Fibroblast of upper back skin (primary cell): Measurements from ENCODE around the gene CALHM4.
A peak's percentile ranks its signal among the peaks of the same experiment; 100 is the strongest.
"Not testable (repeated sequence)": the region's sequence is repeated elsewhere in the genome, so short reads cannot be mapped to it uniquely, and the experiment has no call there.

ENCODE experiments used
- DNase-seq: peaks from one replicate; pipeline ENCODE4 v3.0.0-alpha.2; 2013

The CALHM4 gene

DNA sequence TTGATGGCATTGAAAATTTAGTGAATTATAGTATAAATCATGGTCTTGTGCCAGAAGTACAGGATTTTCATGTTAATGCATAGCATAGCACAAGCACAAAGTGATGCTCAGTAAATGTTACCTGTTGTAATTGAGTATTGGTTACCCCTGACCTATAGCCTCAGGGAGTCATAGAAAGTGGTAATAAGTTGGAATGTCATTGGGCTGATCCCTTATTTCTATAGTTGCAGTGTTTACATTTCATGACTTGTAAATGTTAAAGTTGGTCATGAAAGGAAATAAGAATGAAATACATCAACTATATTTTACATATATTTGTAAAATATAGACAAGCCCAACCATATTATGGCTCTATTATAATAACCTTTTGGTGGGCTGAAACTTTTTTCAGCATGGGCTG, 24.8 kb downstream of the CALHM4 start:
- DNase-seq: no peak

DNA sequence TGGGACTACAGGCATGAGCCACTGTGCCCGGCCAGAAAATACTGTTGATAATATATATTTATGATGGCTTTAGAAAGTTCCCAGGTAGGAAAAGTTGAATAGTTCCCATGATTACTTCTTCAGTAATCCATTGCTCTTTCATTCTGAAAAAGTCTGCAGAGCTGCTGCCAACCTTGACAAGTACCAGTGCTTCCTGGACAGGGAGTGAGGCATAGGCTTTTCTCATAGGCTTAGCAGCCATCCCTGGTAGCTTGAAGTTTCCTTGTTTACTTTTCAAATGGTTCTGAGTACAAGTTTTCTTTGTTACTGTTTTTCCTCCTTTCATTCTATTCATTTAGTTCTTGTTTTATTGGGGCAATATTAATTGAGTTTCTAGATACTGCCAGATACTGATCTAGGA, 25.6 kb downstream of the CALHM4 start:
- DNase-seq: no peak

DNA sequence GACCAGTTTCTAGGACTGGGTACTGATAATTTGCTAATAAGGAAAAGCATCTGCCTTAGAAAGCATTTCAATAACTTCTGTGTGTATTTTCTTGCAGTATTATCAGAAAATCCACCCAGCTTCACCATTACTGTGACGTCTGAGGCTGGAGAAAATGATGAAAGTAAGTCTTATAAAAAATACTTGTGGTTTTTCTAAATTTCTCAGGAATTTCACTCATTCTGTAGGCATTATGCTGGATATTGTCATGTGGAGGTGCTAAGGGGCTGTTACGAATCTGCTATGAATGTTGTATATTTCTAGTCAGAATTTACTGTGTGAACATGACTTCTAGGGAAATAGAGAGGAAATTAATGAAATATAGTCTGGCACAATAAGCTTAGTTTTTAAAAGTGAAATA, 26.6 kb downstream of the CALHM4 start:
- peak; percentile 77 for DNase-seq

DNA sequence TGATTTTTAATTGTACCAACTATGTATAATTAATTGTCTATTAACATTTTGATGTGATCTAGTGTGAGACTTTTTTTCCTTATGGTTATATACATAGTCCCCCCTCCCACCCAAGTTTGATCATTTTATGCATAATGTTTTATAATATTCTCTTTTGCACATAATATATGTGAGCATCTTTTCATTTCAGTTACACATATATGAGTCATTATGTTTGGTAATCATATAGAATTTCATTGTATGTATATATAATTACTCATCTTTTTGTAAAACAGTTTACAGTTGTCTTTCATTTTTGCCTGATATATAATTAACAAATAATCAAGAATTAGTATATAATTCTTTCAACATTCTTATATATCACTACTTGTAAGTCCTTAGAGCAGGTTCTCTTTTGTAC, 32.7 kb downstream of the CALHM4 start:
- no peak for DNase-seq

DNA sequence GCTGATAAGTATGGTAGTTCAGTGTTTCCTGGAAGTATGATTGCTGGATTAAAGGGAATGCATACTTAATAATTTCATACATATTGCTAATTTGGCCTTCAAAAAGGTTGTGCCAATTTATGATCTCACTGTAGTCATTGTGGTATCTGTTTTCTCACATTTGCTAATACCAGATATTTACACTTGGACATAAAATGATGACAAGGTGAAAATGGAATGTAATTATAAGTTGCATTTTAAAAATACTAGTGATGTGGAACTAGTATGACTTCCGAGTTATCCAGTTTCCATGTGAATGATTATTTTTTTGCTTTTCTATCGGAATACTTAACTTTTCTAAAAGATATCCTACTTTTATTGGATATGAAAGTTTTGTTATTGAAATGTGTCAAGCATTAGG, 33.2 kb downstream of the CALHM4 start:
- no peak for DNase-seq

DNA sequence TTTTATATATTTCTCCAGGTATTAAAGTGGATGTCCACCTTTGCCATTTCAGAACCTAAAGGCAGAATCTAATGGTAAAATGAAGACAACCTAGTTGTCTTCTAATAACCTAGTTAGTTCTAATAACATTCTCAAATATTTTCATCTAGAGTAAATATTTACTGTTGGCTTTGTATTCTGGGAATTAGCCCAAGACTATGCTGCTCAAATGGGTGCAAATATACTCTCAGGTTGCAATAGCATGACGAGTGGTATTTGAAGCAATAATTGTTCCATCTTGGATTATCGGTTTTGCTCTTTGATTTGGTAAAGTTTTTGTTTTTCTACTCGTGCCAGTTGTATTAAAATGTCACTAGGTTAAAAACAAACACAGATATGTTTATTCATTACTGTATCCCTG, 41.7 kb downstream of the CALHM4 start:
- no peak for DNase-seq

DNA sequence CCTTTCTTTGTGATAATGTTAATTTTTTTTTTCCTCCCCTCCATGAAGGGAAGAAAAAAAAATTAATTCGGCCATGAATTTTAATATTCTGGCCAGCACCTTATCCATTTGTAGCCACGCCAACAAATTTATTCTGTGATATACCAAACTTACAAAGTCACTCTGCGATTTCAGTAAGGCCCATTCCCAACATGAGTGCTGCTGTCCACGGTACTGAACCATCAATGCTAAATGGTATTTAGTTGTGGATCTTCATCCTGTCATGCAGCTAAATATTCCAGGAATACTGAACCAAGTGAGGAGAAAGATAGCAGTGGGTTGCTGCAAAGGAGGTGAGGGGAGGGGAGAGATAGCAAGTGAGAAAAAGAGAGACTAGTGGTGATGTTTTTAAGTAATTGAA, 43.3 kb downstream of the CALHM4 start:
- peak; percentile 20 for DNase-seq

DNA sequence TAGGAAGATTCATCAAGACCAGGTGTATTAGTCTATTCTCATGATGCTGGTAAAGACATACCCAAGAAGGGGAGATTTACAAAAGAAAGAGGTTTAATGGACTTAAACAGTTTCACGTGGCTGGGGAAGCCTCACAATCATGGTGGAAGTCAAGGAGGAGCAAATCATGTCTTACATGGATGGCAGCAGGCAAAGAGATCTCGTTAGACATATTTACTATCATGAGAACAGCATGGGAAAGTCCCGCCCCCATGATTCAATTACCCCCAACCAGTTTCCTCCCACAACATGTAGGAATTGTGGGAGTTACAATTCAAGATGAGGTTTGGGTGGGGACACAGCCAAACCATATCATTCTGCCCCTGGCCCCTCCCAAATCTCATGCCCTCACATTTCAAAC, 50.4 kb downstream of the CALHM4 start:
- not testable (repeated sequence) for DNase-seq

DNA sequence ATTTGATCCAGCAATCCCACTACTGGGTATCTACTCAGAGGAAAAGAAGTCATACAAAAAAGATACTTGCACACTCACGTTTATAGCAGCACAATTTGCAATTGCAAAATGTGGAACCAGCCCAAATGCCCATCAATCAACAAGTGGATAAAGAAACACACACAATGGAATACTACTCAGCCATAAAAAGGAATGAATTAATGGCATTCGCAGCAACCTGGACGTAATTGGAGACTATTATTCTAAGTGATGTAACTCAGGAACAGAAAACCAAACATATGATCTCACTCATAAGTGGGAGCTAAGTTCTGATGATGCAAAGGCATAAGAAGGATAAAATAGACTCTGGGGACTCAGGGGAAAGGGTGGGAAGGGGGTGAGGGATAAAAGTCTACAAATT, 51.3 kb downstream of the CALHM4 start:
- not testable (repeated sequence) for DNase-seq

DNA sequence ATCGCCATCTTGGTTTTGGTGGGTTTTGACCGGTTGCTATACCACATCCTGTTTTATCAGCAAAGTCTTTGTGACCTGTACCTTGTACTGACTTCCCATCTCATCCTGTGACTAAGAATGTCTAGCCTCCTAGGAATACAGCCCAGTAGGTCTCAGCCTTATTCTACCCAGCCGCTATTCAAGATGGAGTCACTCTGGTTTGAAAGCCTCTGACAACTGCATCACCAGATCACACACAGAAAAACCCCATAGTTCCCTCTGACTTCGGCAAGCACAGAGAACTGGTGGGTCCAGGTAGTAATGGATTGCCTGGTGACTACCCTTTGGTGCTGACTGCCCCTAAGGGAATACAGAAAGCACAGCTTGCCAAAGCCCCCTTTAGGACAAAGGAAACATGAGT, 52.4 kb downstream of the CALHM4 start:
- no peak for DNase-seq
